HepG2 (cell line): Measurements from ENCODE around the gene TOR4A. TPM values are rescaled to one million over a fixed set of nuclear protein-coding genes. Genes with fewer than 3 reads are reported as not detected.

Experiments used
- ATF5 ChIP-seq: sonication (generic); formaldehyde crosslinking; IDR thresholded peaks from 2 replicates; pipeline ENCODE4 v1.4.0; 2020; ENCODE audit warnings: mild to moderate bottlenecking, low read depth, missing genetic modification reagents
- CBX5 ChIP-seq: sonication (generic); formaldehyde crosslinking; IDR thresholded peaks from 2 replicates; pipeline ENCODE4 v1.4.0; 2020; ENCODE audit warnings: missing genetic modification reagents, borderline replicate concordance
- EED ChIP-seq: sonication (generic); formaldehyde crosslinking; IDR thresholded peaks from 2 replicates; pipeline ENCODE4 v1.5.0; 2020; ENCODE audit warnings: mild to moderate bottlenecking, missing genetic modification reagents
- ETV5 ChIP-seq: IDR thresholded peaks from 2 replicates; pipeline ENCODE4 v1.6.1; 2018; ENCODE audit warnings: missing biosample characterization, missing genetic modification reagents, inconsistent platforms, borderline replicate concordance
- FOXP1 ChIP-seq, 2 experiments: fragments of 450-650 bp in 1 of 2; IDR thresholded peaks; 2 replicates each; pipeline ENCODE4 v1.6.1; 2017 to 2018; ENCODE audit warnings: antibody characterized with exemption in 1 of 2
- GLI4 ChIP-seq: sonication (generic); formaldehyde crosslinking; IDR thresholded peaks from 2 replicates; pipeline ENCODE4 v1.5.1; 2020; ENCODE audit warnings: missing genetic modification reagents, mild to moderate bottlenecking, moderate library complexity, borderline replicate concordance
- JDP2 ChIP-seq: sonication (generic); formaldehyde crosslinking; IDR thresholded peaks from 2 replicates; pipeline ENCODE4 v1.8.1; 2022; ENCODE audit warnings: missing genetic modification reagents, borderline replicate concordance
- MED8 ChIP-seq: sonication (generic); formaldehyde crosslinking; IDR thresholded peaks from 2 replicates; pipeline ENCODE4 v1.8.1; 2023; ENCODE audit warnings: mild to moderate bottlenecking, missing genetic modification reagents; ENCODE audit not compliant: insufficient replicate concordance
- RBM22 ChIP-seq: fragments of 200-400 bp; formaldehyde crosslinking; optimal IDR thresholded peaks from 2 replicates; pipeline ENCODE3; 2017; ENCODE audit warnings: mild to moderate bottlenecking, low read length, moderate library complexity
- SNAPC5 ChIP-seq: sonication (generic); formaldehyde crosslinking; IDR thresholded peaks from 2 replicates; pipeline ENCODE4 v1.8.1; 2023; ENCODE audit warnings: mild to moderate bottlenecking, missing genetic modification reagents, borderline replicate concordance
- TBL1XR1 ChIP-seq: fragments of 150-350 bp; IDR thresholded peaks from 2 replicates; pipeline ENCODE4 v1.6.1; 2014; ENCODE audit warnings: borderline replicate concordance, low read length; ENCODE audit not compliant: partially characterized antibody
- TOE1 ChIP-seq: sonication (generic); formaldehyde crosslinking; IDR thresholded peaks from 2 replicates; pipeline ENCODE4 v1.4.0; 2020; ENCODE audit warnings: mild to moderate bottlenecking, missing genetic modification reagents
- TOPORS ChIP-seq: sonication (generic); formaldehyde crosslinking; IDR thresholded peaks from 2 replicates; pipeline ENCODE4 v1.8.0; 2023; ENCODE audit warnings: mild to moderate bottlenecking, missing genetic modification reagents
- YEATS4 ChIP-seq: sonication (generic); formaldehyde crosslinking; IDR thresholded peaks from 2 replicates; pipeline ENCODE4 v1.4.0; 2020; ENCODE audit warnings: missing genetic modification reagents, borderline replicate concordance
- ZNF138 ChIP-seq: sonication (generic); formaldehyde crosslinking; IDR thresholded peaks from 2 replicates; pipeline ENCODE4 v1.5.0; 2020; ENCODE audit warnings: mild to moderate bottlenecking, low read depth, missing genetic modification reagents
- ZNF160 ChIP-seq: sonication (generic); formaldehyde crosslinking; IDR thresholded peaks from 2 replicates; pipeline ENCODE4 v1.8.0; 2022; ENCODE audit warnings: mild to moderate bottlenecking, inconsistent platforms, missing genetic modification reagents
- ZNF614 ChIP-seq: IDR thresholded peaks from 2 replicates; pipeline ENCODE4 v1.6.1; 2018; ENCODE audit warnings: missing biosample characterization, missing genetic modification reagents, inconsistent platforms, borderline replicate concordance
- ZNF674 ChIP-seq: sonication (generic); formaldehyde crosslinking; IDR thresholded peaks from 2 replicates; pipeline ENCODE4 v1.5.0; 2020; ENCODE audit warnings: low read depth, mild to moderate bottlenecking, missing genetic modification reagents
- ZSCAN25 ChIP-seq: sonication (generic); formaldehyde crosslinking; IDR thresholded peaks from 2 replicates; pipeline ENCODE4 v1.8.0; 2022; ENCODE audit warnings: mild to moderate bottlenecking, missing genetic modification reagents
- polyA plus RNA-seq, 8 experiments: library from polyadenylated mRNA; depleted of rRNA in 3 of 8; stranded (reverse) in 7 of 8; unstranded in 1 of 8; fragments of >200 nt; fragmentation: Illumina TruSeq in 4 of 8; extraction: Trizol in 4 of 8; gene quantifications; 2 replicates each; pipeline versions ENCODE4 v1.2.1 to v1.2.3, GENCODE V29; 2011 to 2016; ENCODE audit warnings: low read depth in 4 of 8, missing spikeins in 1 of 8, mixed read lengths in 1 of 8; ENCODE audit not compliant: insufficient read depth in 1 of 8
- total RNA-seq, 5 experiments: library from RNA; depleted of rRNA; stranded (reverse); fragments of >200 nt; fragmentation: Illumina TruSeq; extraction: Trizol; gene quantifications; 2 replicates each; pipeline ENCODE4 v1.2.3, GENCODE V29; 2016; ENCODE audit warnings: low read depth in 1 of 5
- TF ChIP-seq, protein P1 (sequence below): sonication (generic); formaldehyde crosslinking; IDR thresholded peaks from 2 replicates; pipeline ENCODE4 v1.4.0; 2020; ENCODE audit warnings: missing genetic modification reagents
- TF ChIP-seq, protein P2 (sequence below): sonication (generic); formaldehyde crosslinking; IDR thresholded peaks from 2 replicates; pipeline ENCODE4 v1.4.0; 2020; ENCODE audit warnings: missing genetic modification reagents

The TOR4A gene
- total and polyA plus RNA-seq, 2 of the 13 experiments (the other 11 are each of a cell fraction or from before 2014, with no cell fraction given): 11.1 to 14.2 TPM

DNA sequence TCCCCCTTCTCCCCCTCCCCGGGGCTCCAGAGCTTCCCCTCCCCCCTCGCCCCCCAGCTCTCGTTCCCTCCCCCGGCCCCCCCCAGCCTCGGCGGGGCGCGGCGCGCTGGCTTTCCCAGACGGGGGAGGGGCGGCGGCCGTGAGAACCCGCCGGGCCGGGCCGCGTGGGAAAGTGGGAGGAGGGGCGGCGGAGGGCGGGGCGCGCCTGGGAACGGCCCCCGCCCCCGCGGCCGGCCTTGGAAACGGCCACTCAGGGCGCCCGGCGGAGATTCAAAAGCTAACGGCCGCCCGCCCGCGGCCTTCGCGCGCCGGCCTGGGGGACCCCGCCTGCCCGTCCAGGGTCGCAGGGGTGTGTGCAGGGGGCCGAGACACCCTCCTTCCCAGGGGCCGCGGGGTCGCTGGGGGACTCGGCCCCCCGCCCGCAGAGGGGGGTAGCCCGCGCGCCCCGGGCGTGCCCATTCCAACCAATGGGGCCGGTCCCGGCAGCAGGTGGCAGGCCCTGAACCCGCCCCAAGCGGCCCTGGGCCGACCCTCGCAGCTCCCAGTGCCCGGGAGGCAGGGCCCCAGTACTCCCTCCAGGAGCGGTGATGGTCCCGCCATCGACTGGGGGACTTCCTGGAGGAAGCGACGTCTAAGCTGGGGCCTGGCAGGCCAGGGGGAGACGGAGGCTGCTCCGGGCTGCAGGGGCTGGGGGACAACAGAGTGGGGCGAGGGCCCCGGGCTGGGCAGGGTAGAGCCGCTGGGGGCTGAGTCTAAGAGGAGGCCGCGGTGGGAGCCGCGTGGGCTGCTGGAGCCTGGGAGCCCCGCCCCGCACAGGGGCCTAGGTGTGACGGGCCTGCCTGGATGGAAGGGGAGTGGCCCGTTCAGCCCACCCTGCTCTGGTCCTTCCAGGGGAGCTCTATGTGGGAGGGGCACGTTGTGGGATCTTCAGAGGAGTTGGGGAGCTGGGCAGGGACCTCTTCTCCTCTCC, 38.8 kb downstream of the TOR4A start (continued):
- TF ChIP-seq, protein P1, sequence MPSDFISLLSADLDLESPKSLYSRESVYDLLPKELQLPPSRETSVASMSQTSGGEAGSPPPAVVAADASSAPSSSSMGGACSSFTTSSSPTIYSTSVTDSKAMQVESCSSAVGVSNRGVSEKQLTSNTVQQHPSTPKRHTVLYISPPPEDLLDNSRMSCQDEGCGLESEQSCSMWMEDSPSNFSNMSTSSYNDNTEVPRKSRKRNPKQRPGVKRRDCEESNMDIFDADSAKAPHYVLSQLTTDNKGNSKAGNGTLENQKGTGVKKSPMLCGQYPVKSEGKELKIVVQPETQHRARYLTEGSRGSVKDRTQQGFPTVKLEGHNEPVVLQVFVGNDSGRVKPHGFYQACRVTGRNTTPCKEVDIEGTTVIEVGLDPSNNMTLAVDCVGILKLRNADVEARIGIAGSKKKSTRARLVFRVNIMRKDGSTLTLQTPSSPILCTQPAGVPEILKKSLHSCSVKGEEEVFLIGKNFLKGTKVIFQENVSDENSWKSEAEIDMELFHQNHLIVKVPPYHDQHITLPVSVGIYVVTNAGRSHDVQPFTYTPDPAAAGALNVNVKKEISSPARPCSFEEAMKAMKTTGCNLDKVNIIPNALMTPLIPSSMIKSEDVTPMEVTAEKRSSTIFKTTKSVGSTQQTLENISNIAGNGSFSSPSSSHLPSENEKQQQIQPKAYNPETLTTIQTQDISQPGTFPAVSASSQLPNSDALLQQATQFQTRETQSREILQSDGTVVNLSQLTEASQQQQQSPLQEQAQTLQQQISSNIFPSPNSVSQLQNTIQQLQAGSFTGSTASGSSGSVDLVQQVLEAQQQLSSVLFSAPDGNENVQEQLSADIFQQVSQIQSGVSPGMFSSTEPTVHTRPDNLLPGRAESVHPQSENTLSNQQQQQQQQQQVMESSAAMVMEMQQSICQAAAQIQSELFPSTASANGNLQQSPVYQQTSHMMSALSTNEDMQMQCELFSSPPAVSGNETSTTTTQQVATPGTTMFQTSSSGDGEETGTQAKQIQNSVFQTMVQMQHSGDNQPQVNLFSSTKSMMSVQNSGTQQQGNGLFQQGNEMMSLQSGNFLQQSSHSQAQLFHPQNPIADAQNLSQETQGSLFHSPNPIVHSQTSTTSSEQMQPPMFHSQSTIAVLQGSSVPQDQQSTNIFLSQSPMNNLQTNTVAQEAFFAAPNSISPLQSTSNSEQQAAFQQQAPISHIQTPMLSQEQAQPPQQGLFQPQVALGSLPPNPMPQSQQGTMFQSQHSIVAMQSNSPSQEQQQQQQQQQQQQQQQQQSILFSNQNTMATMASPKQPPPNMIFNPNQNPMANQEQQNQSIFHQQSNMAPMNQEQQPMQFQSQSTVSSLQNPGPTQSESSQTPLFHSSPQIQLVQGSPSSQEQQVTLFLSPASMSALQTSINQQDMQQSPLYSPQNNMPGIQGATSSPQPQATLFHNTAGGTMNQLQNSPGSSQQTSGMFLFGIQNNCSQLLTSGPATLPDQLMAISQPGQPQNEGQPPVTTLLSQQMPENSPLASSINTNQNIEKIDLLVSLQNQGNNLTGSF (CRISPR knock-in tag): no peak
- TF ChIP-seq, protein P2, sequence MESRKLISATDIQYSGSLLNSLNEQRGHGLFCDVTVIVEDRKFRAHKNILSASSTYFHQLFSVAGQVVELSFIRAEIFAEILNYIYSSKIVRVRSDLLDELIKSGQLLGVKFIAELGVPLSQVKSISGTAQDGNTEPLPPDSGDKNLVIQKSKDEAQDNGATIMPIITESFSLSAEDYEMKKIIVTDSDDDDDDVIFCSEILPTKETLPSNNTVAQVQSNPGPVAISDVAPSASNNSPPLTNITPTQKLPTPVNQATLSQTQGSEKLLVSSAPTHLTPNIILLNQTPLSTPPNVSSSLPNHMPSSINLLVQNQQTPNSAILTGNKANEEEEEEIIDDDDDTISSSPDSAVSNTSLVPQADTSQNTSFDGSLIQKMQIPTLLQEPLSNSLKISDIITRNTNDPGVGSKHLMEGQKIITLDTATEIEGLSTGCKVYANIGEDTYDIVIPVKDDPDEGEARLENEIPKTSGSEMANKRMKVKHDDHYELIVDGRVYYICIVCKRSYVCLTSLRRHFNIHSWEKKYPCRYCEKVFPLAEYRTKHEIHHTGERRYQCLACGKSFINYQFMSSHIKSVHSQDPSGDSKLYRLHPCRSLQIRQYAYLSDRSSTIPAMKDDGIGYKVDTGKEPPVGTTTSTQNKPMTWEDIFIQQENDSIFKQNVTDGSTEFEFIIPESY (CRISPR knock-in tag): no peak
- TF ChIP-seq SNAPC5 (CRISPR knock-in tag) (no peak), ETV5 (CRISPR knock-in tag) (no peak), MED8 (CRISPR knock-in tag) (no peak), ZNF674 (CRISPR knock-in tag) (no peak), ZSCAN25 (CRISPR knock-in tag) (peak; percentile 59; the same call in 1 of the 2 replicates), RBM22 (no peak), ZNF138 (CRISPR knock-in tag) (no peak), ZNF160 (no peak), FOXP1 (IDR thresholded peaks at IDR 0.05) (no peak), FOXP1 (CRISPR knock-in tag; IDR thresholded peaks at IDR 0.05) (no peak), TBL1XR1 (no peak), CBX5 (CRISPR knock-in tag) (no peak), JDP2 (no peak), EED (CRISPR knock-in tag) (0 out of 2 replicates have a peak, but pooled peaks have one; percentile 48), ATF5 (CRISPR knock-in tag) (no peak), YEATS4 (CRISPR knock-in tag) (0 out of 2 replicates have a peak, but pooled peaks have one; percentile 37), GLI4 (CRISPR knock-in tag) (no peak), TOPORS (CRISPR knock-in tag) (no peak), ZNF614 (CRISPR knock-in tag) (no peak), TOE1 (no peak)
